Measurements from ENCODE around the gene GRIK2.

- TF ChIP-seq POLR2A (IDR thresholded peaks at IDR 0.05), result no peak
- TF ChIP-seq, protein P1, sequence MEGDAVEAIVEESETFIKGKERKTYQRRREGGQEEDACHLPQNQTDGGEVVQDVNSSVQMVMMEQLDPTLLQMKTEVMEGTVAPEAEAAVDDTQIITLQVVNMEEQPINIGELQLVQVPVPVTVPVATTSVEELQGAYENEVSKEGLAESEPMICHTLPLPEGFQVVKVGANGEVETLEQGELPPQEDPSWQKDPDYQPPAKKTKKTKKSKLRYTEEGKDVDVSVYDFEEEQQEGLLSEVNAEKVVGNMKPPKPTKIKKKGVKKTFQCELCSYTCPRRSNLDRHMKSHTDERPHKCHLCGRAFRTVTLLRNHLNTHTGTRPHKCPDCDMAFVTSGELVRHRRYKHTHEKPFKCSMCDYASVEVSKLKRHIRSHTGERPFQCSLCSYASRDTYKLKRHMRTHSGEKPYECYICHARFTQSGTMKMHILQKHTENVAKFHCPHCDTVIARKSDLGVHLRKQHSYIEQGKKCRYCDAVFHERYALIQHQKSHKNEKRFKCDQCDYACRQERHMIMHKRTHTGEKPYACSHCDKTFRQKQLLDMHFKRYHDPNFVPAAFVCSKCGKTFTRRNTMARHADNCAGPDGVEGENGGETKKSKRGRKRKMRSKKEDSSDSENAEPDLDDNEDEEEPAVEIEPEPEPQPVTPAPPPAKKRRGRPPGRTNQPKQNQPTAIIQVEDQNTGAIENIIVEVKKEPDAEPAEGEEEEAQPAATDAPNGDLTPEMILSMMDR (IDR thresholded peaks at IDR 0.05), result no peak
Observed at GRCh38 chr6:101760843-101761621, 367.5 kb downstream of the GRIK2 start.

All from Peyer's patch (tissue), 4 donors.